H1 (cell line): ENCODE data around the gene HACD3. TPM values are rescaled to one million over a fixed set of nuclear protein-coding genes. Genes with fewer than 3 reads are reported as not detected.

ENCODE experiments used
- CHD1 ChIP-seq: IDR thresholded peaks from 2 replicates; pipeline ENCODE4 v1.6.1; 2012; ENCODE audit warnings: low read depth, low read length, improper control_type of control experiment
- GABPA ChIP-seq: IDR thresholded peaks from 2 replicates; pipeline ENCODE4 v1.6.1; 2011; ENCODE audit warnings: mild to moderate bottlenecking, low read length, moderate library complexity, borderline replicate concordance; ENCODE audit not compliant: insufficient read depth
- HDAC2 ChIP-seq, 2 experiments: fragments of 300-600 bp in 1 of 2; sonication (generic) in 1 of 2; IDR thresholded peaks; 2 replicates each; pipeline ENCODE4 v1.6.1; 2011 to 2012; ENCODE audit warnings: low read depth in 2 of 2, low read length in 2 of 2, mild to moderate bottlenecking in 2 of 2, moderate library complexity in 2 of 2, borderline replicate concordance in 1 of 2, inconsistent platforms in 1 of 2
- NANOG ChIP-seq: IDR thresholded peaks from 2 replicates; pipeline ENCODE4 v1.6.1; 2011; ENCODE audit warnings: low read length, low read depth, mild to moderate bottlenecking, inconsistent platforms; ENCODE audit not compliant: insufficient read depth, poor library complexity, severe bottlenecking
- RNF2 ChIP-seq: fragments of 200-900, 300-1000 bp; sonication (generic); IDR thresholded peaks from 2 replicates; pipeline ENCODE4 v1.7.1; 2016; ENCODE audit warnings: borderline replicate concordance, low read depth, mild to moderate bottlenecking, antibody characterized with exemption, low read length; ENCODE audit not compliant: poor library complexity, severe bottlenecking; ENCODE audit errors: missing control alignments
- RXRA ChIP-seq: IDR thresholded peaks from 2 replicates; pipeline ENCODE4 v1.6.1; 2011; ENCODE audit warnings: low read depth, mild to moderate bottlenecking, low read length, moderate library complexity; ENCODE audit not compliant: insufficient read depth
- SP4 ChIP-seq: IDR thresholded peaks from 2 replicates; pipeline ENCODE4 v1.6.1; 2012; ENCODE audit warnings: low read length, inconsistent platforms
- SRF ChIP-seq: IDR thresholded peaks from 2 replicates; pipeline ENCODE4 v1.6.1; 2011; ENCODE audit warnings: mild to moderate bottlenecking, low read depth, low read length, moderate library complexity
- USF2 ChIP-seq: IDR thresholded peaks from 2 replicates; pipeline ENCODE4 v1.6.1; 2011; ENCODE audit warnings: low read length, improper control_type of control experiment
- polyA plus RNA-seq, 7 experiments: library from polyadenylated mRNA; depleted of rRNA in 3 of 7; stranded (reverse) in 5 of 7; unstranded in 2 of 7; fragments of >200 nt in 5 of 7; fragments of 200-250 nt in 2 of 7; gene quantifications; 1 replicate in 5 of 7; 2 replicates in 1 of 7; 4 replicates in 1 of 7; pipeline versions ENCODE4 v1.2.1 to v1.2.3, GENCODE V29; 2011 to 2013; ENCODE audit warnings: missing spikeins in 2 of 7, mixed read lengths in 2 of 7
- total RNA-seq: library from RNA; stranded (reverse); fragmentation: NEBNext Ultra II Directional; extraction: Animal tissue kit (Norgen Biotek cat#: 25700); gene quantifications from 2 replicates; pipeline ENCODE4 v1.2.1, GENCODE V29; 2021

The HACD3 gene
- total and polyA plus RNA-seq, 2 of the 8 experiments (the other 6 are each of a cell fraction or from before 2014, with no cell fraction given) = 78.8 to 120 TPM

GRCh38 chr15:65529762-65530317, 423 bp upstream of the HACD3 start (continued):
- TF ChIP-seq NANOG (no peak), SP4 (no peak), RNF2 (no peak), HDAC2 (IDR thresholded peaks at IDR 0.05; ENCODE audit: borderline replicate concordance in 1 of 2, low read depth in 2 of 2, low read length in 2 of 2) (no peak), CHD1 (no peak), SRF (no peak), USF2 (no peak), GABPA (no peak), RXRA (no peak)
